Subcutaneous adipose tissue (tissue), 4 donors: Measurements from ENCODE around the gene RBL1. TPM values are rescaled to one million over a fixed set of nuclear protein-coding genes. Genes with fewer than 3 reads are reported as not detected.

Experiments used
- CTCF ChIP-seq: fragments of 450-650 bp; IDR thresholded peaks from one replicate; pipeline ENCODE4 v1.5.1; 2016; ENCODE audit warnings: low read depth, mild to moderate bottlenecking, control low read depth, antibody characterized with exemption, moderate library complexity
- total RNA-seq, 4 donors: library from RNA; depleted of rRNA; stranded (reverse); fragments of >200 nt; gene quantifications; one replicate each; pipeline ENCODE4 v1.1.0, GENCODE V29; 2016

Gene RBL1
- total RNA-seq, 4 donors from 2014 or later, result 4.6 to 9.7 (median 6.5) TPM

- TF ChIP-seq CTCF, result no peak
Observed at GRCh38 chr20:37072293-37073196, 23.3 kb downstream of the RBL1 start.

- no peak for TF ChIP-seq CTCF
Observed at GRCh38 chr20:37071481-37071911, 24.3 kb downstream of the RBL1 start.

- TF ChIP-seq CTCF, result no peak
Observed at GRCh38 chr20:37066168-37066567, 29.6 kb downstream of the RBL1 start.

- no peak for TF ChIP-seq CTCF
Observed at GRCh38 chr20:37055276-37055675, 40.5 kb downstream of the RBL1 start.

- no peak for TF ChIP-seq CTCF
Observed at GRCh38 chr20:37053230-37053950, 42.4 kb downstream of the RBL1 start.

- TF ChIP-seq CTCF, result no peak
Observed at GRCh38 chr20:37042986-37043972, 52.5 kb downstream of the RBL1 start.
